ENCODE results near the gene SLC22A1.
"Not testable (repeated sequence)": the region's sequence is repeated elsewhere in the genome, so short reads cannot be mapped to it uniquely, and the experiment has no call there.

The SLC22A1 gene

GRCh38 chr6:160095146-160095845 is 26.3 kb upstream of the SLC22A1 start:
- FAIRE-seq, result no peak

- no peak for FAIRE-seq
These were observed 20.1 kb upstream of the SLC22A1 start for GRCh38 chr6:160101277-160102205.

GRCh38 chr6:160102399-160102798 is 19.2 kb upstream of the SLC22A1 start:
- FAIRE-seq, result no peak

GRCh38 chr6:160102956-160103824 is 18.4 kb upstream of the SLC22A1 start:
- FAIRE-seq, result no peak

- no peak for FAIRE-seq
These were observed 17.9 kb upstream of the SLC22A1 start for GRCh38 chr6:160103825-160104100.

GRCh38 chr6:160104821-160105517 is 16.6 kb upstream of the SLC22A1 start:
- no peak for FAIRE-seq

- FAIRE-seq, result no peak
These were observed 15.6 kb upstream of the SLC22A1 start for GRCh38 chr6:160106010-160106409.

- FAIRE-seq, result no peak
These were observed 14.9 kb upstream of the SLC22A1 start for GRCh38 chr6:160106701-160107100.

GRCh38 chr6:160108077-160108476 is 13.5 kb upstream of the SLC22A1 start:
- FAIRE-seq, result no peak

- FAIRE-seq, result no peak
These were observed 11.0 kb upstream of the SLC22A1 start for GRCh38 chr6:160110586-160111123.

GRCh38 chr6:160111806-160112205 is 9.8 kb upstream of the SLC22A1 start:
- no peak for FAIRE-seq

- FAIRE-seq, result no peak
These were observed 8.9 kb upstream of the SLC22A1 start for GRCh38 chr6:160112628-160113299.

GRCh38 chr6:160114536-160114935 is 7.1 kb upstream of the SLC22A1 start:
- not testable (repeated sequence) for FAIRE-seq

- FAIRE-seq, result no peak
These were observed 6.2 kb upstream of the SLC22A1 start for GRCh38 chr6:160115421-160115820.

- no peak for FAIRE-seq
These were observed 5.2 kb upstream of the SLC22A1 start for GRCh38 chr6:160116411-160116810.

- no peak for FAIRE-seq
These were observed 4.5 kb upstream of the SLC22A1 start for GRCh38 chr6:160117137-160117536.

GRCh38 chr6:160118620-160119229 is 2.9 kb upstream of the SLC22A1 start:
- FAIRE-seq, result no peak

- FAIRE-seq, result no peak
These were observed 1.5 kb upstream of the SLC22A1 start for GRCh38 chr6:160120087-160120486.

- FAIRE-seq, result no peak
These were observed 366 bp downstream of the SLC22A1 start for GRCh38 chr6:160121981-160122380.

- no peak for FAIRE-seq
These were observed 1.1 kb downstream of the SLC22A1 start for GRCh38 chr6:160122744-160123143.

GRCh38 chr6:160124007-160124406 is 2.4 kb downstream of the SLC22A1 start:
- no peak for FAIRE-seq
